ENCODE data around the gene ELOA. TPM values are rescaled to one million over a fixed set of nuclear protein-coding genes. Genes with fewer than 3 reads are reported as not detected.
"Not testable (repeated sequence)": the region's sequence is repeated elsewhere in the genome, so short reads cannot be mapped to it uniquely, and the experiment has no call there.

Gene ELOA
- total RNA-seq, 4 donors from 2014 or later = 33.3 to 49.9 (median 40.5) TPM

DNA sequence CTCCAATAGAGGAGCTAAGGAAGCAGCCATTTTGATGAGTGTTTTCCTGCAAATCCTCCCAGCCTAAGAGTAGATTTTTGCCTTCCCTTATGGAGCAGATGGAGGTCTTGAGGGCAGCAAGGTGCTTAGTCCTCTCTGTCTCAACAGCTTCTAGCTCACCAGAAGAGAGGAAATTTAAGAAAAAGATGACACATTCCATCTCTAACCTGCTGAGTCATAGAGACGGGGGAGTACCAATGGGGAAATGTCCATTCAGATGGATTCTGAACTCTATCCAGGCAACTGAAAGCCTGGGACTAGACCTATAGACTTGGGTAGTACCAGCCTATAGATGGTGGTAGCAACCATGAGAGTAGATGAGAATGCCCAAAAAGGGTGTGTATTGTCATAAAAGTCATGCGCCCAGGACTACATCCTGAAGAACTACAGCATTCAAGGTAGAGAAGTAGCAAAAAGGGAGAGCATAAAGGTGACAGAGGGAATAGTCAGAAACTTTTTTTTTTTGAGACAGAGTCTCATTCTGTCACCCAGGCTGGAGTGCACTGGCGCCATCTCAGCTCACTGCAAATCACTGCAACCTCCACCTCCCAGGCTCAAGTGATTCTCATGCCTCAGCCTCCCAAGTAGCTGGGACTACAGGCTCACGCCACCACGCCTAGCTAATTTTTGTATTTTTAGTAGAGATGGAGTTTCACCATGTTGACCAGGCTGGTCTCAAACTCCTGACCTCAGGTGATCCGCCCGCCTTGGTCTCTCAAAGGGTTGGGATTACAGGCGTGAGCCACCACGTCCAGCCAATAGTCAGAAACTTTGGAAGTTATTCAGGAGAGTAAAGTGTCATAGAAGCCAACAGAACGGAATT, 10.7 kb upstream of the ELOA start:
- H3K27ac ChIP-seq = no peak overlapping the region
- no peak overlapping the region for H3K4me3 ChIP-seq (replicated peaks in 1 of 3)
- 98% methylated on average over 10 of the region's 10 CpGs for WGBS, 2 donors

DNA sequence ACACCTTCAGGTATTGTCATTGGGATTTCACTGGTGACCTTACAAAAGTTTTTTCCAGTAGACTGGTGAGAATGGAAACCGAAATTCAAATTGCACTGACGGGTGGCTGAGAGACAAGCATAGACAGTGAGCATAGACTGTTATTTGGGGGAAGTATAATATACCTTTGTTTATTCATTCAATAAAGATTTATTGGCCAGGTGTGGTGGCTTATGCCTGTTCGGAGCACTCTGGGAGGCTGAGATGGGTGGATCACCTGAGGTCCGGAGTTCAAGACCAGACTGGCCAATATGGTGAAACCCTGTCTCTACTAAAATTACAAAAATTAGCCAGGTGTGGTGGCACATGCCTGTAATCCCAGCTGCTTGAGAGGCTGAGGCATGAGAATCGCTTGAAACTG, 10.0 kb upstream of the ELOA start:
- DNase-seq; H3K27me3 ChIP-seq; H3K9me3 ChIP-seq; H3K36me3 ChIP-seq; intact Hi-C loops (cut with DNase I); H3K4me3 ChIP-seq (replicated peaks in 1 of 3); H3K27ac ChIP-seq: not testable (repeated sequence)
- H3K4me1 ChIP-seq = peaks cover 6 to 10% of the 10 kb centered on the region in 2 donors
- WGBS, 2 donors = 97% methylated on average over 5 of the region's 5 CpGs

More for the DNA sequence above, 10.7 kb upstream of the ELOA start:
- Histone ChIP-seq H3K4me1 (peaks cover 13 to 17% of the 10 kb centered on the region in 2 donors), H3K27me3 (no peaks in the 10 kb centered on the region), H3K36me3 (no peaks in the 10 kb centered on the region), H3K9me3 (no peaks in the 10 kb centered on the region)
- DNase-seq = no peak
- TF ChIP-seq, protein P1, sequence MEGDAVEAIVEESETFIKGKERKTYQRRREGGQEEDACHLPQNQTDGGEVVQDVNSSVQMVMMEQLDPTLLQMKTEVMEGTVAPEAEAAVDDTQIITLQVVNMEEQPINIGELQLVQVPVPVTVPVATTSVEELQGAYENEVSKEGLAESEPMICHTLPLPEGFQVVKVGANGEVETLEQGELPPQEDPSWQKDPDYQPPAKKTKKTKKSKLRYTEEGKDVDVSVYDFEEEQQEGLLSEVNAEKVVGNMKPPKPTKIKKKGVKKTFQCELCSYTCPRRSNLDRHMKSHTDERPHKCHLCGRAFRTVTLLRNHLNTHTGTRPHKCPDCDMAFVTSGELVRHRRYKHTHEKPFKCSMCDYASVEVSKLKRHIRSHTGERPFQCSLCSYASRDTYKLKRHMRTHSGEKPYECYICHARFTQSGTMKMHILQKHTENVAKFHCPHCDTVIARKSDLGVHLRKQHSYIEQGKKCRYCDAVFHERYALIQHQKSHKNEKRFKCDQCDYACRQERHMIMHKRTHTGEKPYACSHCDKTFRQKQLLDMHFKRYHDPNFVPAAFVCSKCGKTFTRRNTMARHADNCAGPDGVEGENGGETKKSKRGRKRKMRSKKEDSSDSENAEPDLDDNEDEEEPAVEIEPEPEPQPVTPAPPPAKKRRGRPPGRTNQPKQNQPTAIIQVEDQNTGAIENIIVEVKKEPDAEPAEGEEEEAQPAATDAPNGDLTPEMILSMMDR (IDR thresholded peaks at IDR 0.05) = no peak
- no peak for TF ChIP-seq POLR2A (IDR thresholded peaks at IDR 0.05)
- intact Hi-C loops (cut with DNase I) = no loop called here

DNA sequence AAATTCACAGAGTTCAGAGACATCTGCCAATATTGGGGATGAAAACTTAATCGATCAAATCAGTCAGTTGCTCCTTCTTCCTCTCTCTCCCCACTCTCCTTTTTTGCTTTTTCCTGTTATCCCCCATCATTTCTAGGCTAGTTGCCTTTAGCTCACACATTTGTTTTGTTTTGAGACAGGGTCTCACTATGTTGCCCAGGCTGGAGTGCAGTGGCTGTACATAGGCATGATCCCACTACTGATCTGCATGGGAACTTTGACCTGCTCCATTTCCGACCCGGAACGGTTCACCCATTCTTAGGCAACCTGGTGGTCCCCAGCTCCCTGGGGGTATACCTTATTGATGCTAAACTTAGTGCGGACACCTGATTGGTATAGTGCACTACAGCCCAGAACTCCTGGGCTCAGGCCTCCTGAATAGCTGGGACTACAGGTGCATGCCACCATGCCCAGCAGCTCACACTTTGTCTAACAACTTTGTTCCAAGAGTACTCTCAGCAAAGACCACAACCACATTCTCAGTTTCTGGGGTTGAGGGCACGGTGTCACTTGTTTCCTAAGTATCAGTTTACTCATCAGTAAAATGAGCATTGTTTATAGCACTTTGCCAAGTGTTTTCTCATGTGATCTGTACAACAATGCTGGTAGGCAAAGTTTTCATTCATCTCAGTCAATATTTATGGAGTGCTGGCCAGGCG, 6.7 kb upstream of the ELOA start:
- DNase-seq = no peak
- WGBS, 2 donors = 95 to 96% methylated on average over 7 of the region's 7 CpGs
- H3K4me1 ChIP-seq = no peaks in the 10 kb centered on the region
- no peak for TF ChIP-seq POLR2A (IDR thresholded peaks at IDR 0.05)
- TF ChIP-seq, protein P1 (IDR thresholded peaks at IDR 0.05) = no peak
- H3K36me3 ChIP-seq = no peaks in the 10 kb centered on the region
- H3K4me3 ChIP-seq (replicated peaks in 1 of 3) = no peak overlapping the region
- intact Hi-C loops (cut with DNase I) = no loop called here
- H3K27me3 ChIP-seq = no peaks in the 10 kb centered on the region
- no peak overlapping the region for H3K27ac ChIP-seq
- H3K9me3 ChIP-seq = no peaks in the 10 kb centered on the region

DNA sequence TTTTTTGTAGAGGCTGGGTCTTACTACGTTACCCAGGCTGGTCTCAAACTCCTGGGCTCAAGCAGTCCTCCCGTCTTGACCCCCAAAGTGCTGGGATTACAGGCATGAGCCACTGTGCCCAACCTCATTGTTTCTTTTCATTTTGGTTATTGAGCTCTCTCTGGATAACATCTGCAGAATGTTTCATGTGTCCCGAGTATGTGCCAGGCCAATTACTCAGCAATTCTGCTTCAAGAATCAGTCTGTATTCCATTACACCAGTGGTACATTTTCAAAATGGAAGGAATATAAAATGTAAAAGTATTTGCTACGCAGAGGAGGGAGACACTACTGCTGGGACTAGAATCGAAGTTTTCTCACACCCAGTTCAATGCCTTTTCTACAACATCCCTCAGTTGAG, 1.7 kb upstream of the ELOA start:
- 89 to 92% methylated on average over 5 of the region's 5 CpGs for WGBS, 2 donors
- no peaks in the 10 kb centered on the region for H3K27me3 ChIP-seq
- TF ChIP-seq, protein P1 (IDR thresholded peaks at IDR 0.05) = no peak
- TF ChIP-seq POLR2A (IDR thresholded peaks at IDR 0.05) = no peak
- no peaks in the 10 kb centered on the region for H3K9me3 ChIP-seq
- H3K4me3 ChIP-seq (replicated peaks in 1 of 3) = no peak overlapping the region
- no peak overlapping the region for H3K27ac ChIP-seq
- H3K36me3 ChIP-seq = peaks cover 0 to 3% of the 10 kb centered on the region in 2 donors
- intact Hi-C loops (cut with DNase I) = loop anchor here (10.0 kb wide), 1 partner anchor 47 kb away; the partner anchor contains the start of gene RPL11
- peaks cover 15 to 21% of the 10 kb centered on the region in 2 donors for H3K4me1 ChIP-seq
- no peak for DNase-seq

DNA sequence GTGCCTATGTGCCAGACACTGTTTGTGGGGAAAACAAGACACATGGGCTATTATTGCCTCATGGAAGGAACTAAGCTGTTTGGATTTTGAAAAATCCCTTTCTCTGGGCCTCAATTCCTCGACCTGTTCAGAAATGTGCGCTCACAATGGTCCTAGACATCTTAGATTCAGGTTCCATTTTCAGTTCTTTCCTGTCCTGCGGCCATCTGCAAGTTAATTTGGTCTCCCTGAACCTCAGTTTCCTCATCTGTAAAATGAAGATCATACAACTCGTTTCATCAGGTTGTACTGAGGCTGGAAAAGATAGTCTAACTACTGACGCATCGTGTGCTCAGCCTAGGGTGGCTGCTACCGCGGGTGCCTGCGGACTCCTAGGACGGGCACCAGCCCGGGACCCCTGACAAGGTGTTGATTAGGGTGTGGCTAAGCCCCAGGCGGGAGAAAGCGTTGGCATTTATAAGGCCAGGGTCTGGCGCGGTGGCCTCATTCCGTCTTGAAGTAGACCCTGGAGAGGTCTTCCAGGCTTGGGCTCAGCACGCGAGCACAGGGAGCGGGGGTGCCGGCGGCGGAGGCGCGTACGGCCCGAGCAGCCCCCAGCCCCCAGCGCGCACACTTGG, 493 bp upstream of the ELOA start:
- WGBS, 2 donors = 29 to 37% methylated on average over 7 to 11 of the region's 28 CpGs
- intact Hi-C loops (cut with DNase I) = loop anchor here (10.0 kb wide), 1 partner anchor 48 kb away; the partner anchor contains the start of gene RPL11
- TF ChIP-seq POLR2A (IDR thresholded peaks at IDR 0.05) = no peak
- TF ChIP-seq, protein P1 (IDR thresholded peaks at IDR 0.05) = no peak

More for the DNA sequence above, 493 bp upstream of the ELOA start:
- H3K27ac ChIP-seq = peak overlapping the region; percentile 88 to 90 (median 88)
- H3K9me3 ChIP-seq = no peaks in the 10 kb centered on the region
- H3K4me1 ChIP-seq = peaks cover 15 to 32% of the 10 kb centered on the region in 2 donors
- H3K36me3 ChIP-seq = peaks cover 0 to 3% of the 10 kb centered on the region in 2 donors
- peak overlapping the region; percentile 70 to 98 (median 96) for H3K4me3 ChIP-seq (replicated peaks in 1 of 3)
- no peaks in the 10 kb centered on the region for H3K27me3 ChIP-seq
- peak in 1 of 2 donors; percentile 13 for DNase-seq
